NT2/D1 (cell line): Measurements from ENCODE around the gene EAF2.

Experiments
- SUZ12 ChIP-seq: IDR thresholded peaks from 2 replicates; pipeline ENCODE4 v1.6.1; 2011; ENCODE audit not compliant: insufficient read length, insufficient read depth; ENCODE audit errors: extremely low read depth
- YY1 ChIP-seq: IDR thresholded peaks from 2 replicates; pipeline ENCODE4 v1.6.1; 2011; ENCODE audit not compliant: insufficient read length, insufficient read depth
- ZNF274 ChIP-seq: IDR thresholded peaks from 2 replicates; pipeline ENCODE4 v1.6.1; 2011; ENCODE audit warnings: mild to moderate bottlenecking, low read depth, low read length

GRCh38 chr3:121834671-121835464 is at the start of gene EAF2, which contains the start of gene IQCB1:
- TF ChIP-seq YY1: no peak
- no peak for TF ChIP-seq ZNF274
- no peak for TF ChIP-seq SUZ12
